ENCODE measurements around the gene C16orf46. TPM values are rescaled to one million over a fixed set of nuclear protein-coding genes. Genes with fewer than 3 reads are reported as not detected.

C16orf46 gene
- total and polyA plus RNA-seq, 2 experiments from 2014 or later: 0.59 to 1.4 TPM

GRCh38 chr16:81095953-81096714 lies 19.1 kb upstream of the C16orf46 start, which contains the start of gene GCSH:
Gene GCSH, minus strand, starts transcription at chr16:81096395. Its CDS starts 117 bp downstream, at chr16:81096278.
- Mint-ChIP-seq H3K4me3 (peak within 1 kb of the TSS; percentile 84), H3K27ac (peak within 1 kb of the TSS; percentile 43)

More at GRCh38 chr16:81095953-81096714, 19.1 kb upstream of the C16orf46 start, which contains the start of gene GCSH:
- Histone ChIP-seq H3K4me1 (ENCODE audit: insufficient read depth) (peaks cover 4% of the 10 kb centered on the region; the same call in 1 of the 2 replicates), H3K36me3 (ENCODE audit: insufficient read depth) (no peaks in the 10 kb centered on the region), H2AFZ (peak within 1 kb of the TSS; percentile 69; the same call in 1 of the 2 replicates), H3K4me2 (peak within 1 kb of the TSS; percentile 87), H3K27me3 (ENCODE audit: insufficient read depth) (no peaks in the 10 kb centered on the region), H3F3A (replicated peaks; ENCODE audit: low read depth) (no peaks in the 10 kb centered on the region), H3K27ac (ENCODE audit: low read depth) (0 out of 2 replicates have a peak within 1 kb of the TSS, but pooled peaks have one; percentile 6), H3K9me2 (ENCODE audit: insufficient read depth) (peaks cover 7% of the 10 kb centered on the region; the same call in 1 of the 2 replicates), H4K20me1 (replicated peaks; ENCODE audit: insufficient read depth) (peaks cover 7% of the 10 kb centered on the region; the same call in 1 of the 2 replicates), H3K4me3 (peak within 1 kb of the TSS; percentile 94), H3K79me2 (replicated peaks; ENCODE audit: insufficient read depth) (peaks cover 45% of the 10 kb centered on the region)
- H3K4me1 Mint-ChIP-seq: peaks cover 9% of the 10 kb centered on the region
- TF ChIP-seq ZNF462 (CRISPR knock-in tag; IDR thresholded peaks at IDR 0.05): no peak
- TF ChIP-seq POLR2AphosphoS5 (IDR thresholded peaks at IDR 0.05; ENCODE audit: low read depth): peak; percentile 50
- TF ChIP-seq CREB1 (CRISPR knock-in tag; IDR thresholded peaks at IDR 0.05; ENCODE audit: low read depth): 0 out of 2 replicates have a peak, but pooled peaks have one; percentile 6
- peak; percentile 99 for DNase-seq (ENCODE audit: low spot score)
- peaks cover 5% of the 10 kb centered on the region; the same call in 1 of the 3 replicates for H3K36me3 Mint-ChIP-seq (ENCODE audit: low read depth)
- peaks cover 2% of the 10 kb centered on the region for H3K27me3 Mint-ChIP-seq (ENCODE audit: insufficient read depth, low read depth, poor library complexity)
- peaks cover 3% of the 10 kb centered on the region; the same call in 2 of the 3 replicates for H3K9me3 Mint-ChIP-seq
- ATAC-seq: peak; percentile 97

All from GM23338 (cell line).